PFSK-1 (cell line): ENCODE data around the gene MAST4.

Source experiments
- POLR2AphosphoS5 ChIP-seq: IDR thresholded peaks from 2 replicates; pipeline ENCODE4 v1.6.1; 2012; ENCODE audit warnings: low read depth, mild to moderate bottlenecking, control low read depth, low read length, moderate library complexity
- SIN3A ChIP-seq: IDR thresholded peaks from 2 replicates; pipeline ENCODE4 v1.6.1; 2012; ENCODE audit warnings: mild to moderate bottlenecking, low read length, moderate library complexity, borderline replicate concordance; ENCODE audit not compliant: insufficient read depth
- TAF1 ChIP-seq: IDR thresholded peaks from 2 replicates; pipeline ENCODE4 v1.6.1; 2012; ENCODE audit warnings: low read length, control low read depth, borderline replicate concordance; ENCODE audit not compliant: insufficient read depth
- TF ChIP-seq, protein P1 (sequence below), 2 experiments: IDR thresholded peaks; 2 replicates each; pipeline versions ENCODE4 v1.6.1 to v1.8.0; 2011 to 2012; ENCODE audit warnings: low read depth in 2 of 2, low read length in 2 of 2, control low read depth in 1 of 2, inconsistent platforms in 1 of 2, mild to moderate bottlenecking in 1 of 2, moderate library complexity in 1 of 2; ENCODE audit not compliant: insufficient read depth in 1 of 2

DNA sequence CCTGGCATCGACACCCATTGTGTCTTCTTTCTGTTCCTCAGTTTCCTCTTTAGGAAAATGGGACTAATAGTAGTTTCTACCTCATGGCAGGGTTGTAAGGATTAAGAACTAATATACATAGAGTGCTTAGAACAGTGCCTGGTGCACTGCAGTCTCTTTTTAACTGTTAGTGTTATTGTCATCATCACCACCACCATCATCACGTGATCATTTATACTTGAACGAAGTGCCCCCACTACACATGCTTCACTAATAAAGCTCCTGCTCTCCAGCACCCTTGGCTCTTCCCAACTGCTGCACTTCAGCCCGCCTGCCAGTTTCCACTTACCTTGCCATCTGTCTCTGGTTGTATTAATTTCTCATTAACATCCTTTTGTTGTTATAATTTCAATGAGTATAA lies 35.8 kb upstream of the MAST4 start:
- TF ChIP-seq POLR2AphosphoS5: no peak
- TF ChIP-seq TAF1: no peak
- no peak for TF ChIP-seq SIN3A
- TF ChIP-seq, protein P1, sequence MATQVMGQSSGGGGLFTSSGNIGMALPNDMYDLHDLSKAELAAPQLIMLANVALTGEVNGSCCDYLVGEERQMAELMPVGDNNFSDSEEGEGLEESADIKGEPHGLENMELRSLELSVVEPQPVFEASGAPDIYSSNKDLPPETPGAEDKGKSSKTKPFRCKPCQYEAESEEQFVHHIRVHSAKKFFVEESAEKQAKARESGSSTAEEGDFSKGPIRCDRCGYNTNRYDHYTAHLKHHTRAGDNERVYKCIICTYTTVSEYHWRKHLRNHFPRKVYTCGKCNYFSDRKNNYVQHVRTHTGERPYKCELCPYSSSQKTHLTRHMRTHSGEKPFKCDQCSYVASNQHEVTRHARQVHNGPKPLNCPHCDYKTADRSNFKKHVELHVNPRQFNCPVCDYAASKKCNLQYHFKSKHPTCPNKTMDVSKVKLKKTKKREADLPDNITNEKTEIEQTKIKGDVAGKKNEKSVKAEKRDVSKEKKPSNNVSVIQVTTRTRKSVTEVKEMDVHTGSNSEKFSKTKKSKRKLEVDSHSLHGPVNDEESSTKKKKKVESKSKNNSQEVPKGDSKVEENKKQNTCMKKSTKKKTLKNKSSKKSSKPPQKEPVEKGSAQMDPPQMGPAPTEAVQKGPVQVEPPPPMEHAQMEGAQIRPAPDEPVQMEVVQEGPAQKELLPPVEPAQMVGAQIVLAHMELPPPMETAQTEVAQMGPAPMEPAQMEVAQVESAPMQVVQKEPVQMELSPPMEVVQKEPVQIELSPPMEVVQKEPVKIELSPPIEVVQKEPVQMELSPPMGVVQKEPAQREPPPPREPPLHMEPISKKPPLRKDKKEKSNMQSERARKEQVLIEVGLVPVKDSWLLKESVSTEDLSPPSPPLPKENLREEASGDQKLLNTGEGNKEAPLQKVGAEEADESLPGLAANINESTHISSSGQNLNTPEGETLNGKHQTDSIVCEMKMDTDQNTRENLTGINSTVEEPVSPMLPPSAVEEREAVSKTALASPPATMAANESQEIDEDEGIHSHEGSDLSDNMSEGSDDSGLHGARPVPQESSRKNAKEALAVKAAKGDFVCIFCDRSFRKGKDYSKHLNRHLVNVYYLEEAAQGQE (IDR thresholded peaks at IDR 0.05; ENCODE audit: insufficient read depth in 1 of 2, low read depth in 2 of 2, low read length in 2 of 2): no peak
